ENCODE data around the gene INPP5A.

INPP5A gene

DNA sequence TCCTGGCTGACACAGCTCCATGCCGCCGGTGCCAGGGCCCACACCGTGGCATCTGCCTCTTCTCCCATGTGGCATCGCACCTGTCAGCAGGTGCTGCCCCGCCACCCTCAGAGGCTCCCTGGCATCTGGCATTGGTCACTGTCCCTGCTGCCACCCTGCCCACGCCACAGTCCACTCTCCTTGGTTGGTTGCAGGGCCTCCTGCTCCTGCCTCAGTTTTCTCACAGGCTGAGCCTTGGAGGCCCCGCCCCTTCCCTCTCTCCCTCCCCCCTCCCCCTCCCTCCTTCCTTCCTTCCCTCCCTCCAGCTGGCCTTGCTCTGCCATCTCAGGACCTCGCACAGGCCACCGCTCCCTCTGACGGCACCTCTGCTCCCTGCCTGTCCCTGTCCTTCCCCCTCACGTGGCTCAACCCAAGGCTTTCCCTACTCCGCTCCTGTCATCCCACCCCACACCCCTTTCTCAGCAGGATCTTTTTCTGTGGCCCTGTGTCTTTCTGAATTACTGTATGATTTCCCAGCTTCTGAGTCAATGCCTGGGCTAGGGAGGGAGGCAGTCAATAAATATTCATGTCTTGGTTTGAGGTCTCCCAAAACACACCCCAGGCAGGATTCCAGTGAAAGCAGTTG is 87.4 kb downstream of the INPP5A start:
- DNase-seq (ENCODE audit: low read depth in 2 of 2, low spot score in 1 of 2), result no peak

DNA sequence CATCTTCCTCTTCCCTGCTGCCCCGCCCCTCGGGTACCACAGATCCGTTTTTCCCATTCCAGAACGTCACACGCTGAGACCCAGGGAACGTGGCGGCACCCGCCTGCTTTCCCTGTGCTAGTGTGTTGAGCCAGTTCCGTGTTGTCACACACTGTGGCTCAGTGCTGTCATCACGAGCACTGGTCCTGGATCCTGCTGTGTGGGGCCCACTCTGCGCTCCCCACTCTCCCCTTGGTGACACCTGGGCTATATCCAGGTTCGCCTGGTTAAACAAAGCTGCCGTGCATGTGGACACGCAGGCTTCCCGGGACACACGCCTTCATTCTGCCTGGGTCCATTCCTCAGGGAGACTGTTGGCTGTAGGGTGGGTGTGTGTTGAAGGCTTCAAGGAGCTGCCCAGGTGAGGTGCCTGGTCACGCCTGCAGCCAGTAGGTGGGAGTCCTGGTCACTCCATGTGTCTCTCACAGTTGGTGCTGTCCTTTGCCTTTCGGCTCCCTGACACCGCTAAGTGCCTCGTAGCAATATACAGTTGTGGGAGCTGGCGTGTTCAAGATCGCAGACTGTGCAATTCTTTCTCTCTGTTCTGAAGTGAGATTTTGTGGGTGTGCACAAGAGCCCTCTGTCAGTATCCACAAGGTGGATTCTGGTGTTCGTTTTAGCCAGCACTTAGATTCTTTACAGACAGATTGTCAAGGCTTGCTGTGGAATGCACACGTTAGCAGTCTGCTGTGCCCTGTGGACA is 88.6 kb downstream of the INPP5A start:
- no peak for DNase-seq (ENCODE audit: low read depth in 2 of 2, low spot score in 1 of 2)

DNA sequence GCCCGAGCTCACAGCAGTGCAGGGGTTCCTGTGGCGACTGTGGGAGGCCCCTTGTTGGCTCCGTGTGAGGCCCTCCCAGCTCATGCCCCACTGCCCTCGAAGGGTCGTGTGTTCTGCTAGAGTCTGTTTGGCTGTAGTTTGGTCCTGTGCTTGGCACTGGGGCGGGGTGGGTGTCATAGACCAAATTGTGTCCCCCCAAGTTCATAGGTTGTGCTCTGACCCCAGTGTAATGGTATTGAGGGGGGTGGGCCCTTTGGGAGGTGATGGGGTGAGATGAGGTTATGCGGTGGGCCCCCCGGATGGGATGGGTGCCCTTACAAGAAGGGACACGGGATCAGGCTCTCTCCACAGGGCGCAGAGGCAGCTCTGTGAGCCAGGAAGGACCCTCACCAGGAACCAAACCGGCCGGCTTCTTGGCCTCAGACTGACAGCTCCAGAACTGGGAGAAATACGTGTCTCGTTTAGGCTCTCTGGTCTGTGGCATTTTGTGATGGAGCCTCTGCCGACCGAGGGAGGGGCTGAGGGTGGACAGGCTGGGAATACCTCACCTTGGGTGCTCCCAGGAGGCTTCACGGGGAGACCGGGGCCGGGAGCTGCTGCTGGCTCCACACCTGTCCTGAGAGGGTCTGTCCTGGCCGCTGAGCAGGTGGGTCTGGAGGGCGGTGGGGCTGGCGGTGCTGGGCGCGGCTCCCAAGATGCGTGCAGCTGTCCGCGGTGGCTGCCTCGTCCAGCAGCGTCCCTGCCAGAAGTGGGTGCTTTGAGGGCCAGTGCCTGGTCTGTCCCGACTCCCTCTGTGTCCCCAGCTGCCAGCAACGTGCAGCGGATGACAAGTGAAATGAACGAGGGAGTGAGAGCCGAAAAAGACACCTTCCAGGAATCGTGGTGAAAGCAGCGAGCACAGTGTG is 89.4 kb downstream of the INPP5A start:
- no peak for DNase-seq (ENCODE audit: low read depth in 2 of 2, low spot score in 1 of 2)

DNA sequence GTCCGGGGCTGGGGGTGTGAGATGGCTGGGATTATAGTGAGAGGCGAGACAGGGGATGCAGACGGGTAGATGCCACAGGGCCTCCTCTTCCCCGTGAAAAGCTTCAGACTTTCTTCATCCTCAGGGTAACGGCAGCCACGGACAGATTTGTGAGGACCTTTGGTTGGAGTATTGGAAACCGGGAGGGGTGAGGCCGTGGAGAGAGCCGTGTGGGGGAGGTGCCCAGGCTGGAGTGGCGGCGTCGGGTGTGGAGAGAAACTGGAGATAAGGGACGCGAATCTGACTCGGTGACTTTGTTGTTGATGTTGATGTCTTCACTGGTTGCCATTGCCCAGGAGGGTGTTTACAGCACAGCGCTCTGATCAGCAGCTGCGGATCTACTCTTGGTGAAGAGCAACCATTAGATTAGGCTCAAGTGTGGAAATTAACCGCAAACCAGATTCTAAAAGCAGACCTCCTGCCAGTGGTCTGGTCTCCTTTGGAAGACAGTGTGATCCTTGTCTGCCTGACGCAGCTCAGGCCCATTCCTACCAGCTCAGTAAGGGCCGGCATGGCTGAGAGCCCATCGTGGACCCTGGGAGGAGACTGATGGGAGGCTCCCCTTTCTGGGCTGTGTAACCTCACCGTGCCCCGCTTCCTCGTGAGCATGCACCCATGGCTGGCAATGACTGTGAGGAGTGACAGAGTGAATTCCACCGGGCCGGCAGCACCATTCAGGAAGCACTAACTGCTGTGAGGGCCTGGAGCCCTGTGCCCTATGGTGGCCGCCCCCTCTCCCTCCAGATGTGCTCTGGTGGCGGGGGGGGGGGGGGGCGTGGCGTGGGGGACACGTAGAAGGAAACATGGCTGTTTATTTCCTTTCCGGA is 90.3 kb downstream of the INPP5A start:
- DNase-seq (ENCODE audit: low read depth in 2 of 2, low spot score in 1 of 2), result no peak

DNA sequence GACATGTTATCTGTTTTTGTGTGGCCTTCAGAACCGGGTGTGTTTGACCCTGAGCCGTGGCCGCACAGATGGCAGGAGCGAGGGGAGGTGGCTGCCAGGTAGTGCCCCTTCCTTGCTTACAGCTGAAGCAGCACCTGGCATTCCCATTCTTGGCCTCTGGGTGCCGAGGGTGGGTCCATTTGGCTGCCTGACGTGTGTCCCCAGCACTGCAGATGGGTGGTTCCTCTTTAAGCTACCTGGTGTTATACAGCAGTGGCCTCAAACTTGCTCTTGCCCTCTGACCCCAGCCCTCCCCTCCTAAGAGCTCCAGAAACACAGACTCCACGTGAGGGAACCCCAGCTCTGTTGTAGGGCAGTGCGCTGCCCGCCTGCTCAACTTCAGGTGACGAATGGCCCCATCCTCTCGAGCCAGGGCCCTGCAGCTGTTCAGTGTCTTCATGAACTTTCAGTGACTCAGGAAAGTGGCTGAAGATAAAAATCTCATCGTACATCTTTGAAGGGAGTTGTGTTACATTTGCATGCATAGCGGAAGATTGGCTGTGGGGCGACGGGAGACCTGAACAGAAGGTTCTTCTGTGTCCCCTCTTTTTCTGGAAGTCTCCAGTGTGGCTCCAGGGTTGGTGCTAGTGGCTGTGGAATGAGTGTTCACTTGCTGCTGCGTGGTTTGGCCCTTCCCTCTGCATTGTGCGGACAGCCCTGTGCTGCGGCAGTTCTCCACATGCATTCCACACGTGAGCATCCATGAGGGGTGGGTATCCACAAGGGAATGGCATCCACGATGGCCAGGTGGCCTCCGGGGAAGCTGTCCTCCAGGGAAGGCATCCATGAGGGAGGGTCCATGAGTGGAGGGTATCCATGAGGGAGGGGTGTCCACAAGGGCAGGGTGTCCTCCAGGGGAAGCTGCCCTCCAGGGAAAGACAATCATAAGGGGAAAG is 91.6 kb downstream of the INPP5A start:
- DNase-seq (ENCODE audit: low read depth in 2 of 2, low spot score in 1 of 2), result no peak

DNA sequence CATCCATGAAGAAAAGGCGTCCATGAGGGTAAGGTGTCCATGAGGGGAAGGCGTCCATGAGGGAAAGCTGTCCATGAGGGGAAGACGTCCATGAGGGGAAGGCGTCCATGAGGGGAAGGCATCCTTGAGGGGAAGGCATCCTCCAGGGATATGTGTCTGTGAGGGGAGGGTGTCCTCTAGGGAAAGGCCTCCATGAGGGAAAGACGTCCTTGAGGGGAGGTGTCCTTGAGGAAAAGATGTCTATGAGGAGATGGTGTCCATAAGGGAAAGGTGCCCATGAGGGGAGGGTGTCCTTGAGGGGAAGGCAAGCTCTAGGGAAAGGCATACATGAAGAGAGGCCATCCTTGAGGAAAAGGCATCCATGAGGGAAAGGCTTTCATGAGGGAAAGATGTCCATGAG is 92.6 kb downstream of the INPP5A start:
- no peak for DNase-seq (ENCODE audit: low read depth in 2 of 2, low spot score in 1 of 2)

DNA sequence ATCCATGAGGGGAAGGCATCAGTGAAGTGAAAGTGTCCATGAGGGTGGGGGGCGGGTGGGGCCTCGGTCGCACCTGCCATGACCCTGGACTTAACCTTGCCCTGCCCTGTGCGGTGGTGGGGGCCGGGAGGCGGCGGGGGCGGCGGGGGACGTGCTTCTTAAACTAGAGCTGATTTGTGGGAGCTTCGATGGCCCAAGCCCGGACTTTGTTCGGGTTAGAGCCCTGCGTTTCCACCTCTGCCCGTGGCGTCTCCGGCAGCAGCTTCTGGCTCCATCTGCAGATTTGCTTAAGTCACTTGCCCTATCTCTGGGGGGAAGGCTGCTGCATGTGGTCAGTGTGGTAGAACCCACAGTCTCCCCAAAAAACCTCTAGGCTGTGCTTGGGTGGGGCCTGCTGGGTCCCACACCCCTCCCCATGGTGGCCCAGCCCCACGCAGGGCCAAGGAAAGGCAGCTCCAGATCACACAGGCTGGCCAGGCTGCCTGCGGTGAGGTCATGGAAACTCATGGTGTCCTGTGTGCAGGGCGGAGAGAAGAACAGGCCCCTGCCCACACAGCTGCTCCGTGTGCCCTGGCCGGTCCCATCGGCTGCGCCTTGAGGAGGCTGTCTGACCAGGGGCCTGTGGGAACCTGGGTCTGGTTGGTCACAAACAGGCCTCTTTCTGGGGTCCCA is 93.2 kb downstream of the INPP5A start:
- DNase-seq (ENCODE audit: low read depth in 2 of 2, low spot score in 1 of 2), result no peak

DNA sequence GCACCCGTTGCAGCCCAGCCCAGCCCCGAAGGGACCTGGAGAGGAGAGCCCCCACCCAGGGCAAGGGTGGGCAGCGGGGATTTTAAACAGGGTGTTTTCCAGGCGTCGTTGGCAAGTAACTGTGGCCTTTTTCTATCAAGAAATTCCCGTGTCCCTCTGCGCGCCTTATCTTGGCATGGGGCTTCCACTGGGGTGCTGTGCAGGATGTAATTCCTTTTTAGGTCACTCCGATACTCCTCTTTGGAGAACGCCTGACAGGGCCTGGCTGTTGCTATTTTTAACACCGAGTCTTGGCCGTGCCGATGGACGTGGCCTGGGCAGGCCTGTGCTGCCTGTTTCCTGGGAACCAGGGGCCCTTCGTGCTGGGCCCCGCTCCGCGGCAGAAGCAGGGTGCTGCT is 93.8 kb downstream of the INPP5A start:
- no peak for DNase-seq (ENCODE audit: low read depth in 2 of 2, low spot score in 1 of 2)

DNA sequence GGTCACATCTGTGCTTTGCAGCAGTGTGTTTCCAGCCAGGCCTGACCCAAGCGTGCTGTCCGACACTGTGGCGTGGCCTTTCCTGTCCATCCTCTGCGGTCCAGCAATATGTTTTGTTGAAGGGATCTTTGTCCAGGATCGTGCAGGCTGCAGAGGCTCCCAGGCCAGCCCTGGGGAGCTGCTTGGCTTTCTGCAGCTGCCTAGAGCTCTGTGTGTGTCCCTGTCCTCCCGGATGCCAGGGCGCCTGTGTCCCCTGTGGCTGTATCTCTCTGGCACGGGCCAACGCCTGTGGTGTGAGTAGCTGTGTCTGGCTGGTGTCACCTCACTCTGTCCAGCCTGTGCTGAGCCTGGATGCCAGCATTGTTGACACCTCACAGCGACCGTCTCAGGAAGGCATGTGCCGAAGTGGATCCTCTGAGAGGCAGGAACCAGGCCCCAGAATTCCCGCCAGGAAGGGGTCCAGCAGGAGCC is 94.5 kb downstream of the INPP5A start:
- no peak for DNase-seq (ENCODE audit: low read depth in 2 of 2, low spot score in 1 of 2)

DNA sequence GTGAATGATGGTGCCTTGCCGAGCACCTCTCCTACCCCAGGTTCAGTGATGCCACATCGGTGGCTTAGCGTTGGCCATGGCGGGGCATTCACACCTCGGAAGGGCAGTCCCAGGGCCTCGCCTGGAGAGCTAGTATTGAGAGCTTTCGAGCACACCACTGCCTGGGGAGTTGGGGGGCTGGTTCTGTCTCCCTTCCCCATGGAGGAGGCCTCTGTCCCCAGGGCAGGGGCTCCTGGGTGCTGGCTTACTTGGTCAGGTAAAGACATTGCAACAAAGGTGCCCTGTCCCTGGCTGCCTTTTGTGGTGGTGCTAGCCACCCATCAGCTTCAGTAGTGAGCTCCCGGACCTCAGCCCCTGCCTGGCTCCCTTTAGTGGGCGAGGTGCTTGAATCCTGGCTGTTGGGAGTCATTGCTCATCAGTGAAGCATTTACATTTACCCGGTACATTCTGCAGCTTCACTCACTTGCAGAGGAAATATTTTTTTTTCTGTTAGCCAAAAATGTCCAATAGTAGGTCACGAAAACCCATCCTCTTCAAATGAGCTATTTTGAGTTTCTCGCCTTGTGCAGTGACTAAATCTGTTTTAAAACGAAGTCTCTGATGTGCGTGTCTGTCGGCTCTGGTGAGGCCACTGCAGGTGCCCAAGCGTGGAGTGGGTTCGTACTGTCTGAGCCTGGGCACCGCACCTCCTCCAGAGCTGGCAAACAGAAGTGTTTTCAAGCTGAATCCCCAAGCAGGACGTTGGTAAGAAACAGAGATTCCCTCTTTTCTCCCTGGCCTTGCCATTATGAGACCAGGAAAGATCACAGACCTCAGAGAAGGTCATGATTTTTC is 95.5 kb downstream of the INPP5A start:
- no peak for DNase-seq (ENCODE audit: low read depth in 2 of 2, low spot score in 1 of 2)

DNA sequence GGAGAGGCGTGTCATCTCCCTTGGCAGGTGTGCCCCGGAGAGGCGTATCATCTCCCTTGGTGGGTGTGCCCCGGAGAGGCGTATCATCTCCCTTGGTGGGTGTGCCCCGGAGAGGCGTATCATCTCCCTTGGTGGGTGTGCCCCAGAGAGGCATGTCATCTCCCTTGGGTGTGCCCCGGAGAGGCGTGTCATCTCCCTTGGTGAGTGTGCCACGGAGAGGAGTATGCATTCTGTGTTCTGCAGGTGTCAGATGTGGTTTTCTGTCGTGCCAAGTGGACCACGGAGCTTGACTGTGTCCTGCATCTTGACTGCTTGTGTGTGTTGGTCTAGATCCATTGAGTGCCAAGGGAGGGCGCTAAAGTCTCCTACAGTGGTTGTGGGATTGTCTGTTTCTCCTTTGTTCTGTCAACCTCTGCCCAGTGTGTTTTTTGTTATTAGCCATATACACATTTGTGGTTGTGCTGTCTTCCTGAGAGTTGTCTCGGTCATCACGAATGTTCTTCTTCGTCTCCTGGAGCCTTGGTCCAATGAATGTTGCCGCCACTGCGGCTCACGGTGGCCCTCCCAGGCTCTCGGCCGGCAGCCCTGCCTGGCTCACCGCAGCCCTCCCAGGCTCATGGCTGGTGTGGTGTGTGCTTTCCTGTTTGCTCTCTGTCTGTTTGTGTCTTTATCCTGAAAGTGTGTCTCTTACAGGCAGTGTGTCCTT is 96.8 kb downstream of the INPP5A start:
- no peak for DNase-seq (ENCODE audit: low read depth in 2 of 2, low spot score in 1 of 2)

DNA sequence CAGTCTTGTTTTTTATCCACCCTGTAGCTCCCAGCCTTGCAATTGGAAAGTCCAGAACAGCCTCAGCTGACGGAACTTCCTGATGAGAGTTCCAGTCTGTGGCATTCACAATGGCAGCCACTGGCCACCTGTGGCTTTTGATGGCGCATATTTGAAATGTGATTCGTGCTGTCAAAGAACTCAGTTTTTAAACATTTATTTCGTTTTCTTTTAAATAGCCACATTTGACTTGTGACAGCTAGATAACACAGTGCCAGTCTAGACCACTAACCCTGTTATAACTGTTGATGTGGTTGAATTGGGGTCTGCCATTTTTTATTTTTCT is 97.3 kb downstream of the INPP5A start:
- no peak for DNase-seq (ENCODE audit: low read depth in 2 of 2, low spot score in 1 of 2)

DNA sequence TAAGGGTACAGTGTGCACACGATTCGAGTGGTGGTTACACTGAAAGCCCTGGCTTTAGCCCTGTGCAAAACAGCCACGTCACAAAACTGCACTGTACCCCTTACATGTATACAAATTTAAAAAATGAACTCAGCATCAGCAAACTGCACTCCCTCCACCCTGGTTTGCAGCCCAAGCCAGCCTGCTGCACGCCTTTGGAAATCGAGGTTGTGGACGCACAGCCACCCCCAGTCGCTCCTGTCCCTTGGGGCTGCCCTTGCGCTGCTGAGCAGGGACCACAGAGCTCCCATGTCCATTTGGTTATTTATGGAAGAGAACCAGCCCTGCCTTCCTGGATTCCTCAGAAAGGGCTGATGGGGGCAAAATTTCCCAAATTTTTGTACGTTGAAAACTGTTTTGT is 98.8 kb downstream of the INPP5A start:
- DNase-seq (ENCODE audit: low read depth in 2 of 2, low spot score in 1 of 2), result no peak

DNA sequence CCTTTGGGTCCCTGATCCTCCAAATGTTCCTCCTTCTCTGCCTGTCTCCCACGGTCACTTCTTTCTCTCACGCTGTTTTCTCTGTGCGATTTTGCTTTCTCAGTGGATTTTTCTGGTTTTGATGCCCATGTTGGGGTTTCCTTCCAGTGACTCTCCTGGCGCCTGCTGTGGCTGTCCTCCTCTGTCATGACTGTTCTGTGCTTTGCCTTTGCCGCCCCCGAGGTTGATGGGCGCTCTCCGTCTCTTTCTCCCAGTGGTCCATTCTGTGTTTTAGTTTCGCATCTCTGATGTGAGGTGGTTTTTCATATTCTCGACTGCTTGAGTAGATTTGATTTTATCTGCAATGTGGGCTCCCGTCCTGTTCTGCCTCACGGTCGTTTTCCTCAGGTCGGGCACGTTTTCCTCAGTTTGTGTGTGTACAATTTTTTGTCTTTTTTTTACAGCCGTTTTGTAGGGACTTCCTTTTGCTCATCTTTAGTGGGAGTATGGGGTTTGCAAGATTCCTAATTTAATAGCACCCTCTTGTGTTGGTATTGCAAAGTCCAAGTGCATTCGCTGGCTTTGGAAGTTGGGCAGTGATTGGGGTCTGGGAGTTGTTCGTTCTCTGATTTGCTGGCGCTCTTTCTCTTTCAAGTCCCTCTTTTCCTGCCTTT is 100.0 kb downstream of the INPP5A start:
- DNase-seq (ENCODE audit: low read depth in 2 of 2, low spot score in 1 of 2), result no peak

DNA sequence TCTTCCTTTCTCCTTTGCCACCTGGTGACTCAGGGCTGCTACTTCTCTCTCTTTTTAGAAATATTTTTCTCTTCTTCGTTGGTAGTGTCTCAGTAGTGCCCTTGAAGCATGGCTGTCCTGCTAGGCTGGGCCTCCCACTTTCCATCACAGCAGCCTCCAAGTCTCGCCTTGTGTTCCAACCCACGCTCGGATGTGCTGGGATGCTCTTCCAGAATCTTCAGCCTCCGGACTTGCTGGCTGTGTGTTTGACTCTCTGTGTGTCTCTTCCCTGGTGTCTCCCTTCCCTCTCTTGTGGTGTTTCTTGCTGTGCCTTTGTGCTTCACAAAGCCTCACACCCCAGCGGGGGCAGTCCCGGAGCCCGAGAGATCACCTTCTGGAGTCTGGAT is 100.5 kb downstream of the INPP5A start:
- DNase-seq (ENCODE audit: low read depth in 2 of 2, low spot score in 1 of 2), result no peak

DNA sequence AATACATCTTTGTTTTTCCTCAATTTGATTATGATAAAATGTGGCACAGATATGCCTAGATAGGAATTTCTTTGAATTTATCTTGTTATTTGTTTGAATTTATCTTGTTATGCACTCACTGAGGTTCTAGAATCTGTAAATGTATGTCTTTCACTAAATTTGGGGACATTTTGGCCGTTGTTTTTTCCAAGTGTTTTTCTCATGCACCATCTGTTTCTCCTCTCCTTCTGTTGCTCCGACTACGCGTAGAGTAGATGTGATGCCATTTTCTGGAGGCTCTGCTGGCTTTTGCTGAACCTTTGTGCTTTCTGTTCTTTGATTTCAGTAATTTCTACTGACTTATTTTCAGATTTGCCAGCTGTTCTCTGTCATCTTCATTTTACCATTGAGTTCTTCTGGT is 101.9 kb downstream of the INPP5A start:
- no peak for DNase-seq (ENCODE audit: low read depth in 2 of 2, low spot score in 1 of 2)

DNA sequence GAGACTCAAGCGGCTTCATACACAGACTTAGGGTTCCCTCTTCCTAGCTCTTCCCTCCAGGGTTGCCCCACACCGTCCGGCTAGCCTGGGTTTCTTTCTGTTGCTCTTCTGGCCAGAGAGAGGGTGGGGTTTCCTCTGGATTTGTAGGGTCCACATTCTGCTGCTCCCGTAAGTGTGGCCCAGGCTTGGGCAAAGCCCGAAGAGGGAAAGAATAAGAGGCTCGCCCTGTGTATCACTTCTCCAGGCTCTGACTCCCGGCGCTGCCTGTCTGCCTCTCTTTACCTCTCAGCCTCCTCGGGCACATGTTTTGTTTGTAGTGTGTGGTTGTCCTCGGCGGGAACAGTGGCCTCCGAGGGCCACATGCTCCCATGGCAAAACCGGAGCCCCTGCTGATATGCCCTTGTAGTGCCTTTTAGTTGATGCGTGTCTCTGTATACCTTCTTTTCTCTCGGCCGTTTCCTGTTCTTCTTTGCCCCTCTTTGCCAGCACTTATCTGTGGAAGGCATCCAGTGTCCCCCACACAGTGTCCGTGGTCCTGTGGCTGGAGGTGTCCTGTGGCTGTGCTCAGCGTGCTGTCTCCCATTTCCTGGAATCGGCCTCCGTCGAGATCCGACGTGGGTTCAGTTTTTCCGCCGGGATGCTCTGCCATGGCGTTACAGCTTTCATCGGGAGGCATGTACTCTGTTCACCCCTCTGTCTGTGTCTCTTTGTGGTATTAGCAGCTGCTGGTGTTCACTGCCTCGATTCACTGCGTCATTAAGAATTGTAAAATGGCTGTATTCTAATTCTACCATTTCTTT is 102.9 kb downstream of the INPP5A start:
- DNase-seq (ENCODE audit: low read depth in 2 of 2, low spot score in 1 of 2), result no peak

All from stimulated activated CD8-positive, alpha-beta memory T cell treated with anti-CD3 and anti-CD28 coated beads, Interleukin-4, amount 100 ng/mL, for 4 hours (primary cell).